ENCODE data around the gene TBC1D22A.

DNA sequence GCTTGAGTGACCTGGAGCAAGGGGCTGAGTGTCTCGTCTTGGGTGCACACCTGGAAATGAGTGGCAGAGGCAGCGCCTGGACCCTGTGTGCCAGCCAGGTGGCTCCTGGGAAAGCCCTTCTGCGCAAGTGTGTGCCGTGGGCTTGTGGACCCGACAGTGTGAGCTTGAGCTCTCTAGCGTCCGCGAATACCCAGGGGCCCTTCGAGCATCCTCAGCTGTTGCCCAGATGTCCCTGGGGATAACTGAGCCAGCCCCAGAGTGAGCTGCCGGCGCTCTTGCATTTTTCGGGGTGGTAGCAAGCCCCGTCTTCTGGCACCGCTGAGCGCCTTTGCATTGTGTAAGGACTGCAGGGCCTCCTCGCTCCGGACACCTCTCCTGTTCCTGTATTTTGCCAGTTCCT lies 399.2 kb downstream of the TBC1D22A start:
- TF ChIP-seq POLR2A (IDR thresholded peaks at IDR 0.05), result no peak
- TF ChIP-seq, protein P1, sequence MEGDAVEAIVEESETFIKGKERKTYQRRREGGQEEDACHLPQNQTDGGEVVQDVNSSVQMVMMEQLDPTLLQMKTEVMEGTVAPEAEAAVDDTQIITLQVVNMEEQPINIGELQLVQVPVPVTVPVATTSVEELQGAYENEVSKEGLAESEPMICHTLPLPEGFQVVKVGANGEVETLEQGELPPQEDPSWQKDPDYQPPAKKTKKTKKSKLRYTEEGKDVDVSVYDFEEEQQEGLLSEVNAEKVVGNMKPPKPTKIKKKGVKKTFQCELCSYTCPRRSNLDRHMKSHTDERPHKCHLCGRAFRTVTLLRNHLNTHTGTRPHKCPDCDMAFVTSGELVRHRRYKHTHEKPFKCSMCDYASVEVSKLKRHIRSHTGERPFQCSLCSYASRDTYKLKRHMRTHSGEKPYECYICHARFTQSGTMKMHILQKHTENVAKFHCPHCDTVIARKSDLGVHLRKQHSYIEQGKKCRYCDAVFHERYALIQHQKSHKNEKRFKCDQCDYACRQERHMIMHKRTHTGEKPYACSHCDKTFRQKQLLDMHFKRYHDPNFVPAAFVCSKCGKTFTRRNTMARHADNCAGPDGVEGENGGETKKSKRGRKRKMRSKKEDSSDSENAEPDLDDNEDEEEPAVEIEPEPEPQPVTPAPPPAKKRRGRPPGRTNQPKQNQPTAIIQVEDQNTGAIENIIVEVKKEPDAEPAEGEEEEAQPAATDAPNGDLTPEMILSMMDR (IDR thresholded peaks at IDR 0.05), result no peak

Data from Peyer's patch (tissue), 4 donors.